LoVo (cell line): ENCODE data around the gene MCL1.
A peak's percentile ranks its signal among the peaks of the same experiment; 100 is the strongest.

Experiments
- DNase-seq: peaks from one replicate; pipeline ENCODE4 v3.0.0-alpha.2; 2016; ENCODE audit warnings: low spot score

Gene MCL1

GRCh38 chr1:150555971-150556865 lies 23.2 kb downstream of the MCL1 start:
- no peak for DNase-seq

GRCh38 chr1:150555198-150555970 lies 24.0 kb downstream of the MCL1 start:
- DNase-seq, result no peak

GRCh38 chr1:150554086-150554452 lies 25.3 kb downstream of the MCL1 start:
- no peak for DNase-seq

- no peak for DNase-seq
These were observed 25.9 kb downstream of the MCL1 start for GRCh38 chr1:150553392-150554085.

DNA sequence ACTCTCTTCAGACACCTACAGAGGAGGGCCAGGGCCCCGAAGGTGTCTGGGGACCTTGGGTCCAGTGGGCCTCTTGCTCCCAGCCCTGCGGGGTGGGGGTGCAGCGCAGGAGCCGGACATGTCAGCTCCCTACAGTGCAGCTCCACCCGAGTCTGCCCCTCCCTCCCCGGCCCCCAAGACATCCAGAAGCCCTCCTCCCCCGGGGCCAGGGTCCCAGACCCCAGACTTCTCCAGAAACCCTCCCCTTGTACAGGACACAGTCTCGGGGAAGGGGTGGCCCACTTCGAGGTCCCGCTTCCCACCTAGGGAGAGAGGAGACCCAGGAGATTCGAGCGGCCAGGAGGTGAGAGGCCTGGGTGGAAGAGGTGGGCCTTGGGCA lies 26.5 kb downstream of the MCL1 start:
- DNase-seq, result no peak

- no peak for DNase-seq
These were observed 27.1 kb downstream of the MCL1 start for GRCh38 chr1:150552128-150552910.

DNA sequence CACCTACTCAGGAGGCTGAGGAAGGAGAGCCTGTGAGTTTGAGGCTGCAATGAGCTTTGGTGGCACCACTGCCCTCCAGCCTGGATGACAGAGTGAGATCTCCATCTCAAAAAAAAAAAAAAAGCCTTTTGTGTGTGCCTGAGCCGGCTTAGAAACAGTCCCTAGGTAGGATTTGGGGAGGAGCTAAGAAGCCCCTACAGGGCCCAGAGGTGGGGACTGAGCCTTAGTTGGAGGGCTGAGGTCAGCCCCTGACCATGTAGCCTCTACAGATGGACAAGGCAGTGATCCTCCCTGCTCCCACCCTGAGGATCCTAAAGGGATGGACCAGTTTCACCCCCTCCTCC lies 27.7 kb downstream of the MCL1 start:
- no peak for DNase-seq

DNA sequence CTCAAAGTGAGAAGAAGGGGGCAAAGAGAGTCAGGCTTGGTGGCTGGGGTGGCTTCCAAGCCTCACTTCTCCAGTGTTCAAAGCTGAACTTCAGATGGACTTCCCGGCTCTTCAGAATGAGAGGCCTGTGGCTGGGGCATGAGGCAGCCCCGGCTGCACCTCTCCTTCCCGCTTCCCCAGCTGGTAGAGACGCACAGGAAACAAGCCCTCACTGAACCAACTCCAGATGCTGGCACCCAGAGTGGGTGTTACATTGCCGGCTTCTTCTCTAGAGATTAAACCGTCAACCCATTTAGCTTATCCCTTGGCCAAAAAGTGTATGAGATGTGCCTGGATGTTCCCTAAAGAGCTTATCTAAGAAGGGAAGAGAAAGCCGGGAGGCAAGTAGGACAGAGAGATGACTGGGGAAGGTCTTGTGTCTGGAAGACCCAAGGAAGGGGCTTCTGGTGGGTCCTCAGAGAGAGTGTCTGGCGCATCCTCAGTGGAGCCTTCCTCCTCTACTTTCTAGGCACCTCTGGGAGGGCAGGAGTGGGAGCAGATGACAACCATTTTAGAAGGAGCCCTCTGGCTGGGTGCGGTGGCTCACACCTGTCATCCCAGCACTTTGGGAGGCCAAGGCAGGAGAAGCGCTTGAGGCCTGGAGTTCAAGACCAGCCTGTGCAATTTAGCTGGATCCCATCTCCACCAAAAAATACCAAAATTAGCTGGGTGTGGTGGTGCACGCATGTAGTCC lies 28.2 kb downstream of the MCL1 start:
- DNase-seq, result no peak

- DNase-seq, result no peak
These were observed 29.0 kb downstream of the MCL1 start for GRCh38 chr1:150550222-150551050.

DNA sequence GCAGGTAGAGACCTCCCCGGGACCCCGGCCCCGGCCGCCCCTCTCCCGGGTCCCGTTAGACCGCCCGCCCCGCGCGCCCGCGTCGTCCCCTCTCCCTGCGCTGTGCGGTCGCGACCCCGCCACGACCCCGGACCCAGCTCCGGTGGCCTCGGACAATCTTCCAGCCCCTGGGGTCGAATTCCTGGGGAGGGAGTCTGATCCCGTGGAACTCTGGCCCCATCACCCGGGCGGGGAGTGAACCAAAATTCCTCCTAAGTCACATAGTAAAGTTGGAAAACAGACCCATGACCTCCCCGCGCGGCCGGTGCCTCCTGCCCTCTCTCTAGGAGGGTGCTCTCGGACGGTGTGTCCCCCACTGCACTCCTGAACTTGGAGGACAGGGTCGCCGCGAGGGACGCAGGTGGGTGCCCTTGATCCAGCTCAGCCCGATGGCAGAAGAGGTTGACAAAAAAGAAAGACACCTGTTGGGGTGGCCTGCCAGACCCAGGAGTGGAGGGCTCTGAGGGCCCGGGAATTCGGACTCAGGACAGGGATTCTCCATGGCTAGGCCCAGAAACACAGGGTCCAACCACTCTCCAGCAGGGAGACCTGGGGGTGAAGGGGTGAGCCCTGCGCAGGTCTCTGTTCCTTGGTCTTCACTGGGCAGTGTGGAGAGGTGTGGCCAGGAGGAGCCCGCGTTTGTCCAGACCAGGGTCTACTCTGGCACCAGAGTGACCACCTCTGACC lies 29.8 kb downstream of the MCL1 start:
- DNase-seq, result no peak

DNA sequence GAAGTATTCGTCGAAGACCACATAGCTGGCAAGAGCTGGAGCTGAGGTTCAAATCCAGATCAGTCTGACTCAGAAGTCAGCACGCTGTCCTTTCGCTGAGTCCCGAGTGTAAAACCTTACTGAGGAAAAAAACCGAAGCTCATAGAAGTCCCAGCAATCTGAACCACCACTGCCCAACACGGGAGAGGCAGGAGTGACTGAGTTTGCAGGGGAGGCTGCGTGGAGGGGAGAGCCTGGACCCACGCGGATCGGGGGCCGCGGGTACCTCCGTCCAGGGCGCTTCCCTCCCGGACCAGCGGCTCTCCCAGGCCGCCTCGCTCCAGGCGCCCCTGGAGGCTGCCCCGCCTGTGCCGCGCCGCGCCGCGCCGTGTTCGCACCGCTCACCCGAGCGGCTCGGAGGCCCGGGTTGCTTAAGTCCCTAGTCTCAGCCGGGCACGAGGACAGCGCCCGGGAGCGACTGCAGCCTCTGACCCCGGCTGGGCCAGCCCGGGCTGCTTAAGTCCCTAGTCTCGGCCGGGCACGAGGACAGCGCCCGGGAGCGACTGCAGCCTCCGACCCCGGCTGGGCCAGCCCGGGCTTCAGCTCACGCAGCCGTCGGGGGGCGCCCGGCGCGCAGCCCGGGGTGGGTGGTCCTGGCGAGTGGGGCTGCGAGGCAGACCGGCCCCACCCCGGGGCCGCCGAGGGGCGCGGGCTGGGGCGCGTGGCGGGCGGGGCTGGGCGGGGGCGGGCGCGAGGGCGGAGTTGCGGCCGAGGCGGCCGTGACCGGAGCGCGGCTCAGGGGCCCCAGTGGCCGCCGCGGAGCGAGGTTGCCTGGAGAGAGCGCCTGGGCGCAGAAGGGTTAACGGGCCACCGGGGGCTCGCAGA lies 30.5 kb downstream of the MCL1 start, which contains the start of gene ADAMTSL4:
Gene ADAMTSL4, plus strand, starts transcription at position 777 of the 864 bp plus-strand sequence. CDS start 2,881 bp downstream, outside the sequence.
- DNase-seq, result peak; percentile 70

DNA sequence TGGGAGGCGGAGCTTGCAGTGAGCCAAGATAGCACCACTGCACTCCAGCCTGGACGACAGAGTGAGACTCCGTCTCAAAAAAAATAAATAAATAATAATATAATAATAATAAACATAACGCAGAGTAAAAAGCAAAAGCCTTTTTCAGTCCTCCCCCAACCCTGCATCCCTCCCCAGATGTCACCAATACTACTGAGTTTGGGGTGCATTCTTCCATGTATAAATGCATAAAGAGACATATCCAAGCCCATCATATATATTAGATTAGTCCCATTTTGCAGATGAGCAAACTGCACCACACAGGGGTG lies 31.1 kb downstream of the MCL1 start:
- no peak for DNase-seq

- DNase-seq, result no peak
These were observed 33.0 kb downstream of the MCL1 start for GRCh38 chr1:150546294-150546937.

- no peak for DNase-seq
These were observed 33.9 kb downstream of the MCL1 start for GRCh38 chr1:150545486-150546032.

- no peak for DNase-seq
These were observed 35.2 kb downstream of the MCL1 start for GRCh38 chr1:150544204-150544603.

GRCh38 chr1:150543500-150544143 lies 35.8 kb downstream of the MCL1 start:
- no peak for DNase-seq
